Activated naive CD4-positive, alpha-beta T cell treated with anti-CD3 and anti-CD28 coated beads for 36 hours (primary cell): ENCODE measurements around the gene CFAP91. TPM values are rescaled to one million over a fixed set of nuclear protein-coding genes. Genes with fewer than 3 reads are reported as not detected.

Experiments
- total RNA-seq, 2 experiments: library from RNA; stranded (reverse); gene quantifications; one replicate each; pipeline ENCODE4 v1.2.3, GENCODE V29; 2021

Gene CFAP91
- total RNA-seq, 2 experiments from 2014 or later: 0.26 to 0.57 TPM

Other genes with a start within 250 kb of the CFAP91 start
- 10 to 100 TPM; 21.4 to 26.9 TPM for gene TMEM39A, start 239.4 kb upstream of the CFAP91 start, total RNA-seq
- 1 to 10 TPM; 7.6 to 8.0 TPM for gene POGLUT1, start 234.1 kb upstream of the CFAP91 start, total RNA-seq
- gene TIMMDC1, start 204.5 kb upstream of the CFAP91 start, total RNA-seq: 10 to 100 TPM; 75.6 to 83.8 TPM
- under 1 TPM; 0.14 to 0.40 TPM for gene CD80, start 143.4 kb upstream of the CFAP91 start, total RNA-seq
- gene ADPRH, start 123.5 kb upstream of the CFAP91 start, total RNA-seq: 1 to 10 TPM; 2.6 to 3.1 TPM
- under 1 TPM in 1 of 2 experiments, not detected in 1; 0.19 TPM for gene PLA1A, start 105.1 kb upstream of the CFAP91 start, total RNA-seq
- 1 to 10 TPM in 1 of 2 experiments, under 1 TPM in 1; 0.72 to 1.5 TPM for gene POPDC2, start 42.4 kb upstream of the CFAP91 start, total RNA-seq
- gene COX17, start 25.6 kb upstream of the CFAP91 start, total RNA-seq: 100 to 1,000 TPM; 104 to 113 TPM
- gene NR1I2, start 79.1 kb downstream of the CFAP91 start, total RNA-seq: under 1 TPM; 0.88 to 0.89 TPM